BLaER1 treated with 17β-estradiol and CSF1 and Interleukin-3, amounts not matched to agents 10 nM and 100 nM (cell line): ENCODE measurements around the gene TRIM13.
"Not testable (repeated sequence)": the region's sequence is repeated elsewhere in the genome, so short reads cannot be mapped to it uniquely, and the experiment has no call there.

Source experiments
- H3K27ac ChIP-seq, 11 experiments: shearing (Covaris generic); formaldehyde crosslinking; 2 replicates each; pipeline ENCODE4 v1.8.1; 2022
- H3K27me3 ChIP-seq, 11 experiments: shearing (Covaris generic); formaldehyde crosslinking; 2 replicates each; pipeline ENCODE4 v1.8.1; 2022
- H3K36me3 ChIP-seq, 11 experiments: shearing (Covaris generic); formaldehyde crosslinking; 2 replicates each; pipeline ENCODE4 v1.8.1; 2022
- H3K4me1 ChIP-seq, 10 experiments: shearing (Covaris generic); formaldehyde crosslinking; 2 replicates each; pipeline ENCODE4 v1.8.1; 2022
- H3K4me2 ChIP-seq, 11 experiments: shearing (Covaris generic); formaldehyde crosslinking; 2 replicates each; pipeline ENCODE4 v1.8.1; 2022
- H3K4me3 ChIP-seq, 10 experiments: shearing (Covaris generic); formaldehyde crosslinking; 2 replicates each; pipeline ENCODE4 v1.8.1; 2022
- H3K9ac ChIP-seq, 11 experiments: shearing (Covaris generic); formaldehyde crosslinking; 2 replicates each; pipeline ENCODE4 v1.8.1; 2022
- H3K9me3 ChIP-seq, 11 experiments: shearing (Covaris generic); formaldehyde crosslinking; replicated peaks in 1 of 11; 2 replicates each; pipeline ENCODE4 v1.8.1; 2022
- H4K20me1 ChIP-seq, 11 experiments: shearing (Covaris generic); formaldehyde crosslinking; 2 replicates each; pipeline ENCODE4 v1.8.1; 2022
- Cebpa-rat ChIP-seq, 11 experiments: shearing (Covaris generic); IDR thresholded peaks; 2 replicates each; pipeline ENCODE4 v1.8.1; 2022

TRIM13 gene, protein sequence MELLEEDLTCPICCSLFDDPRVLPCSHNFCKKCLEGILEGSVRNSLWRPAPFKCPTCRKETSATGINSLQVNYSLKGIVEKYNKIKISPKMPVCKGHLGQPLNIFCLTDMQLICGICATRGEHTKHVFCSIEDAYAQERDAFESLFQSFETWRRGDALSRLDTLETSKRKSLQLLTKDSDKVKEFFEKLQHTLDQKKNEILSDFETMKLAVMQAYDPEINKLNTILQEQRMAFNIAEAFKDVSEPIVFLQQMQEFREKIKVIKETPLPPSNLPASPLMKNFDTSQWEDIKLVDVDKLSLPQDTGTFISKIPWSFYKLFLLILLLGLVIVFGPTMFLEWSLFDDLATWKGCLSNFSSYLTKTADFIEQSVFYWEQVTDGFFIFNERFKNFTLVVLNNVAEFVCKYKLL

DNA sequence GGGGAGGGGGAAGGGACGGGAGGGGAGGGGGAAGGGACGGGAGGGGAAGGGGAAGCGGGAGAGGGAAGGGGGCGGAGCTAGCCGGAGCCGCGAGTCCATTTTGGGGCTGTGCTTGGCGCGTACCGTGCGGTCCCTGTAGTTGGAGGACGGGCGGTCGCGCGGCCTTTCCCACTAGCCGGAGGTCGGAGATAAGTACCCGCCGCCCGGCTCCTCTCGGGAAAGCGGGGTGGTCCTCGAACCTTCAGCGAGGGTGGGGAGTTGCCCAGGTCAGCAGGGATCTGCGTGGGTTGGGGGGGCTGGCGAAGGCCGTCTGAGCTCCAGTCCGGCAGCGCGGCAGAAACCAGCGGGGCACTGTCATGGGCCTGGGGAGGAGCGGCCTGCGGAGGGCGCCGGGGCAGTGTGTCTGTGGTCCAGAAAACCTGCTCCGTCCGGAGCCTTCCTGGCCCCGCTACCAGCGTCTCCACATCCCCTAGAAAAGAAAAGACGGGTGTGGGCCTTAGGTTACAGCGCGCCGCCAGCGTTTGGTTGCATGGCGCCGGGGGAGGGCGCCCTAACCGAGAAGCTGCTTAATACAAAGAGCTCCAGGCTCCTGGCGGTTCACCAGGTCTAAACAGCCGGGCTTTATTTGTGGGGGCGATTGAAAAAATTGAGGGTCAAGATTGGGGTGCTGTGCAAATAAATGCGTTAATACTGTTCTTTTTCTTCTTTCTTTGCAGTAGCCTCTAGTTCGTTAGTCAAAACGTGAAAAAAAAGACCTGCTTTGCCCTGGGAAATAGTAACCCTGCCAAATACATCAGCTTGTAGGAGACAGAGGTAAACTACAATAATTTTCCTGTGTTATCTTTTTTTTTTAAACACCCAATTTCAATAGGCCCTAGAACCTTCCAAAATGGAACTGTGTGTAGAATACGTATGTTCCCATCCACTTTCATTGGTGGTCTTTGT lies at the start of gene TRIM13:
TSS of gene TRIM13 (plus strand) at position 92 of the 945 bp plus-strand sequence. CDS start 14,899 bp downstream, outside the sequence.
- H3K4me2 ChIP-seq: peak within 1 kb of the TSS; percentile 85 to 95 (median 93)
- H3K4me1 ChIP-seq: peaks cover 52 to 74% (median 63%) of the 10 kb centered on the region in 10 experiments
- H3K9me3 ChIP-seq: no peaks in the 10 kb centered on the region
- H3K4me3 ChIP-seq: peak within 1 kb of the TSS; percentile 69 to 95 (median 84)
- no peak for TF ChIP-seq Cebpa-rat (IDR thresholded peaks at IDR 0.05)
- peak within 1 kb of the TSS; percentile 92 to 100 (median 99) for H3K27ac ChIP-seq
- H3K27me3 ChIP-seq: no peaks in the 10 kb centered on the region
- peaks cover 27 to 45% (median 43%) of the 10 kb centered on the region in 11 experiments; a peak in 20 of 22 replicates for H4K20me1 ChIP-seq
- peaks cover 38 to 60% (median 42%) of the 10 kb centered on the region in 11 experiments for H3K36me3 ChIP-seq
- H3K9ac ChIP-seq: peak within 1 kb of the TSS; percentile 96 to 100 (median 99)

DNA sequence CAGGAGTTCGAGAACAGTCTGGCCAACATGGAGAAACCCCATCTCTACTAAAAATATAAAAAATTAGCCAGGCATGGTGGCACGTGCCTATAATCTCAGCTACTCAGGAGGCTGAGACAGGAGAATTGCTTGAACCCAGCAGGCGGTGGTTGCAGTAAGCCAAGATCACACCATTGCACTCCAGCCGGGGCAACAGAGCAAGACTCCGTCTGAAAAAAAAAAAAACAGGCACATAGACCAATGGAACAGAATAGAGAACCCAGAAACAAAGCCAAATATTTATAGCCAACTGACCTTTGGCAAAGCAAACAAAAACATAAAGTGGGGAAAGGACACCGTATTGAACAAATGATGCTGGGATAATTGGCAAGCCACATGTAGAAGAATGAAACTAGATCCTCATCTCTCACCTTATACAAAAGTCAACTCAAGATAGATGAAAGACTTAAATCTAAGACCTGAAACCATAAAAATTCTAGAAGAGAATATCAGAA lies 48.0 kb upstream of the TRIM13 start:
- H3K9ac ChIP-seq, H3K4me3 ChIP-seq, H3K36me3 ChIP-seq, H4K20me1 ChIP-seq, H3K4me1 ChIP-seq, H3K27ac ChIP-seq, H3K4me2 ChIP-seq, H3K27me3 ChIP-seq: not testable (repeated sequence)
- peaks cover 0 to 12% (median 0%) of the 10 kb centered on the region in 11 experiments; a peak in 4 of 22 replicates for H3K9me3 ChIP-seq

DNA sequence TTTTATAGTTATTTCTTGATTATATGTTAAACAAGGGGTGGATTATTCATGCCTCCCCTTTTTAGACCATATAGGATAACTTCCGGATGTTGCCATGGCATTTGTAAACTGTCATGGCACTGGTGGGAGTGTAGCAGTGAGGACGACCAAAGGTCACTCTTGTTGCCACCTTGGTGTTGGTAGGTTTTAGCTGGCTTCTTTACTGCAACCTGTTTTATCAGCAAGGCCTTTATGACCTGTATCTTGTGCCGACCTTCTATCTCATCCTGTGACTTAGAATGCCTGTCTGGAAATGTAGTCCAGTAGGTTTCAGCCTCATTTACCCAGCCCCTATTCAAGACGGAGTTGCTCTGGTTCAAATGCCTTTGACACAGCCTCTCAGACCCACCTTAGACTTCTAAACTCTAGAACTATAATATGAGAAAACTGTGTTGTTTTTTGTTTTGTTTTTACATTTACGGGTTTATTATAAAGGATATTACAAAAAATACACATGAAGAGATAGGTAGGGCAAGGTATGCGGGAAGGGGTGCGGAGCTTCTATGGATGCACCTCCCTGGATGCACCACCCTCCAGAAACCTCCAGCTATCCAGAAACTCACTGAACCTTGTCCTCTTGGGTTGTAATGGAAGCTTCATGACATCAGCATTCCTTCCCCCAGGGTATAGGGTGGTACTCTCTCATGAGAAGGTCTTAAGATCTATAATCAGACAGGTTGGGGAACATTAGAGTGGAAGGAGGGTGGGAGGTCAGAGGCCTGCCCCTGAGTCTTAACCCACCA lies 44.9 kb upstream of the TRIM13 start:
- Histone ChIP-seq H3K4me3 (no peak overlapping the region), H3K9me3 (peaks cover 0 to 12% (median 0%) of the 10 kb centered on the region in 11 experiments; a peak in 3 of 22 replicates), H3K4me1 (peaks cover 0 to 19% (median 7%) of the 10 kb centered on the region in 10 experiments; a peak in 12 of 20 replicates), H4K20me1 (no peaks in the 10 kb centered on the region), H3K9ac (no peak overlapping the region), H3K27me3 (no peaks in the 10 kb centered on the region), H3K36me3 (peaks cover 0 to 7% (median 0%) of the 10 kb centered on the region in 11 experiments; a peak in 4 of 22 replicates), H3K4me2 (no peak overlapping the region), H3K27ac (no peak overlapping the region)
- TF ChIP-seq Cebpa-rat (IDR thresholded peaks at IDR 0.05): no peak

DNA sequence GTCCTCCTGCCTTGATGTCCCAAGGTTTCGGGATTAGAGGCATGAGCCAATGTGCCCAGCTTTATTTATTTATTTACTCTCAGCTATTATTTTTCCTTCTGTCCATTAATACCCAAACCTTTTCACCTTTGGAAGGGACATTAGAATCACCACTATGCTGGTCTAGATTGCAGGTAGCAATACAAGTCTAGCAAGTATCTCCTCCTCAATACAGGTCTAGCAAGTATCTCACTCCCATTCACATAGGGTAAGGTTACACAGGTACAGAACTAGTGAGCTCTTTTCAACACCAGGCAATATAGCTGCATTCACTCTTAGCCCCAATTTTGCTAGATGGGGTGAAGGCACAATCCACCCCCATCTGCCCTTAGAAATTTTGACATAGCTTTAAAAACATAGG lies 43.3 kb upstream of the TRIM13 start:
- H3K9me3 ChIP-seq: peaks cover 0 to 7% (median 1%) of the 10 kb centered on the region in 11 experiments; a peak in 11 of 22 replicates

DNA sequence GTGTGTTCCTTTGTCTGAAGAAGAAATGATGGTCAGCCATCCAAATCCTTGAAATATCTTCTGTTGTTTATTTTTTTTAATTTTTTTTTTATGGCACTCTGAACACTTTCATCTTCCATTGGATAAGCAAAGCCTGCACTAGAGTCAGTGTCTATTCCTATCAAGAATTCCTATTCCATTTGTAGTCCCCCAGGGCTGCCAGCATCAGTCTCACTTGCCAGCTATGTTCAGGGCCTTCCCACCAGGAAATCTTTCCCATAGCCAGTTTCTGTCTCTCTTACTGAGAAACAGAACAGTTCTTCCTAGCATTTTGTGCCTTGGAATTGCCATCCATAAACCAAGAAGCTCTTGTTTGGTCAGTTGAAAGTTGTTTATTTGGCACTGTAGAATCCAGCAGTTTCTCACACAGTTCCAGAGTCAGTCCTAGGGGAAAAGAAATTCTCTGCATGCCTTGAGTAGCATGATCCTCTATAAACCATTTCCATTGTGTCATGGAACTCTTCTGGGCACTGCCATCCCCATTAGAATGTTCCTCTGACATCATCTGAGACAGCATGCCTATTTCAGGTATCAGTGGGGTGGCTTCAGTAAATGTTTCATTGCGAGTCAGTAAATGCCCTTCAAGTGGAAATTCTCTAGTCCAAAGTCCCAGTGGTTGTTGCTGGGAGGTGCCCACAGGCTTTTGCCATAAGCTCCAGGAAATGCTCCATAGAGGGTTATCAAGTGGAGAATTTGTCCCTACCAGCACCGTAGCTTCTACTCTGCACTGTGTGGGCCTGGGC lies 42.0 kb upstream of the TRIM13 start:
- Histone ChIP-seq H3K27ac (no peak overlapping the region), H3K36me3 (peaks cover 6 to 30% (median 18%) of the 10 kb centered on the region in 11 experiments; a peak in 17 of 22 replicates), H3K4me2 (peak overlapping the region in 3 of 11 experiments; percentile 60 to 68 (median 65); a peak in 7 of 22 replicates), H3K4me3 (no peak overlapping the region), H3K27me3 (no peaks in the 10 kb centered on the region), H4K20me1 (no peaks in the 10 kb centered on the region), H3K9me3 (peaks cover 2 to 18% (median 15%) of the 10 kb centered on the region in 11 experiments; a peak in 20 of 22 replicates), H3K9ac (no peak overlapping the region), H3K4me1 (peaks cover 0 to 19% (median 7%) of the 10 kb centered on the region in 10 experiments; a peak in 12 of 20 replicates)
- no peak for TF ChIP-seq Cebpa-rat (IDR thresholded peaks at IDR 0.05)

More for the DNA sequence above, 43.3 kb upstream of the TRIM13 start:
- peaks cover under 1 to 17% (median 7%) of the 10 kb centered on the region in 11 experiments; a peak in 12 of 22 replicates for H3K36me3 ChIP-seq
- no peak for TF ChIP-seq Cebpa-rat (IDR thresholded peaks at IDR 0.05)
- H4K20me1 ChIP-seq: no peaks in the 10 kb centered on the region
- peaks cover 0 to 19% (median 7%) of the 10 kb centered on the region in 10 experiments; a peak in 12 of 20 replicates for H3K4me1 ChIP-seq
- H3K27ac ChIP-seq: no peak overlapping the region
- H3K4me3 ChIP-seq: no peak overlapping the region
- no peaks in the 10 kb centered on the region for H3K27me3 ChIP-seq
- H3K9ac ChIP-seq: no peak overlapping the region
- no peak overlapping the region for H3K4me2 ChIP-seq

DNA sequence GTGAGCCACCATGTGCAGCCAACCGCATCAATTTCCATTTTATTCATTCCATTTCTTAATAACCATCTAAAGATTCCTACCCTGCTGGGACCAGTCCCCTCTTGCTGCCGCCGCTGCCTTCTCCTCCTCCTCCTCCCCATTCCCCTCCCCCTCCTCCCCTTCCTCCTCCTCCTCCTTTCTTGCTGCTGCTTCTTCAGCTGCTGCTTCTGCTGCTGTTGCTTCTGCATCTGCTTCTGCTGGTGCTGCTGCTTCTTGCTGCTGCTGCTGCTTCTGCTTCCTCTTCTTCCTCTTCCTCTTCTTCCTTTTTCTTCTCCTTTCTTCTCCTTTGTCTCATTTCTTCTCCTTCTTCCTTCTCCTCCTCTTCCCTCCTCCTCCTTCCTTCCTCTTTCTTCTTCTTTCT lies 40.7 kb upstream of the TRIM13 start:
- no peaks in the 10 kb centered on the region for H4K20me1 ChIP-seq
- no peak overlapping the region for H3K4me3 ChIP-seq
- peaks cover 9 to 43% (median 29%) of the 10 kb centered on the region in 11 experiments; a peak in 20 of 22 replicates for H3K36me3 ChIP-seq
- no peaks in the 10 kb centered on the region for H3K27me3 ChIP-seq
- H3K4me2 ChIP-seq: peak overlapping the region in 6 of 11 experiments; percentile 1 to 68 (median 58); a peak in 8 of 22 replicates
- H3K9ac ChIP-seq: no peak overlapping the region
- no peak for TF ChIP-seq Cebpa-rat (IDR thresholded peaks at IDR 0.05)
- H3K27ac ChIP-seq: 0 out of 22 replicates have a peak overlapping the region, but pooled peaks of 1 of the 11 experiments have one; percentile 3
- peaks cover 0 to 19% (median 7%) of the 10 kb centered on the region in 10 experiments; a peak in 12 of 20 replicates for H3K4me1 ChIP-seq
- H3K9me3 ChIP-seq: peaks cover 6 to 29% (median 27%) of the 10 kb centered on the region in 11 experiments; a peak in 21 of 22 replicates

DNA sequence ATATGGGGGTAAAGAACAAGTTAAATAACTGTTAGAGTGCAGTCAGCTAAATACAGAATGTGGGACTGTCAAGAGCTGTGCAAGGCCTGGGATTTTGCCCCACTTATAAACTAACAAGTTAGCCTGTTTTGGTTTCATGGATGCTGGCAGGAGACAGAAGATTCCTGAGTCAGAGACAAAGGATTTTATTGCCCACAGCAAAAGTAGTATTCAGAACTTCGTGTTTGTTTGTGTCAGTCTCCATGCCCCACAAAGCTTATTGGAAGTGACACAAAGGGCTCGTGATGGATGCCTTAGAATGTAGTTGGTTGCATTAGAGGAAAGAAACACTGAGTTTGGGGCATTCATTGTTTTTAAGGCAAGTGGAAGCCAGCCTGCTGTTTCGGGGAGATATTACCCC lies 38.5 kb upstream of the TRIM13 start:
- Histone ChIP-seq H3K4me3 (no peak overlapping the region), H3K36me3 (peaks cover 29 to 65% (median 49%) of the 10 kb centered on the region in 11 experiments), H3K4me1 (peaks cover 0 to 19% (median 7%) of the 10 kb centered on the region in 10 experiments; a peak in 12 of 20 replicates), H3K27me3 (no peaks in the 10 kb centered on the region), H3K4me2 (no peak overlapping the region), H4K20me1 (no peaks in the 10 kb centered on the region), H3K27ac (no peak overlapping the region), H3K9me3 (peaks cover 24 to 50% (median 47%) of the 10 kb centered on the region in 11 experiments), H3K9ac (no peak overlapping the region)
- no peak for TF ChIP-seq Cebpa-rat (IDR thresholded peaks at IDR 0.05)
